GM19395 (cell line): ENCODE results near the gene SPDYC.

Experiments used
- ATAC-seq: cut with Tn5 transposase; IDR thresholded peaks from one replicate; pipeline ENCODE4 v1.9.1; 2021; ENCODE audit warnings: mild to moderate bottlenecking, moderate library complexity; ENCODE audit not compliant: unreplicated experiment

Gene SPDYC

DNA sequence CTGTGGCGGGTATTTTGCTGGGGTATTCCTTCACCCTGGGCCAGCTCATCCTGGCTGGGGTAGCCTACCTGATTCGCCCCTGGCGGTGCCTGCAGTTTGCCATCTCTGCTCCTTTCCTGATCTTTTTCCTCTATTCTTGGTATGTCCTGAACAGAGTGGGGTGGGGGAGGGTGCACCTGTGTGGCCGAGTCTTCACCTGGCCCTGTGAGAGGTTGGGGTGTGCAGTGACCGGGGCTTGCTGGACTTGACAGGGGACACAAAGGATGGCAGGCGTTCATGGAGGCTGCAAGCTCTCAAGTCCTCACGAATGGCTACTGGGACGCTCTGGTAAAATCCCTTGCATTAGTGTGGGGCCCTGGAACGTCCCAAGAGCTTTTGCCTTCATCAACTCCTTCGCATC lies 51.0 kb downstream of the SPDYC start:
- no peak for ATAC-seq
